SU-DHL-6 (cell line): ENCODE results near the gene SLC12A7.

Experiments used
- H2AFZ ChIP-seq: fragments of 200-600 bp; sonication (generic); 2 replicates; pipeline ENCODE4 v1.6.1; 2014; ENCODE audit warnings: low read depth, mild to moderate bottlenecking, moderate library complexity, mixed read lengths, antibody characterized with exemption, low read length; ENCODE audit not compliant: severe bottlenecking
- H3F3A ChIP-seq: fragments of 200-600 bp; shearing (Covaris generic); 2 replicates; pipeline ENCODE4 v1.6.0; 2016; ENCODE audit warnings: antibody characterized with exemption, mild to moderate bottlenecking; ENCODE audit not compliant: insufficient read depth
- H3K27ac ChIP-seq: fragments of 200-600 bp; sonication (generic); 2 replicates; pipeline ENCODE4 v1.5.1; 2016; ENCODE audit warnings: low read depth, mild to moderate bottlenecking, low read length, moderate library complexity, mixed read lengths
- H3K27me3 ChIP-seq: fragments of 200-600 bp; sonication (generic), shearing (Covaris generic); 2 replicates; pipeline ENCODE4 v1.6.0; 2014; ENCODE audit warnings: mild to moderate bottlenecking, low read length
- H3K36me3 ChIP-seq: fragments of 200-600 bp; sonication (generic); 2 replicates; pipeline ENCODE4 v1.6.1; 2014; ENCODE audit warnings: mild to moderate bottlenecking, low read length, mixed read lengths
- H3K4me2 ChIP-seq: fragments of 300-600, 200-600 bp; shearing (Covaris generic), sonication (generic); 2 replicates; pipeline ENCODE4 v1.6.0; 2014; ENCODE audit warnings: low read length, low read depth, mild to moderate bottlenecking; ENCODE audit not compliant: poor library complexity, severe bottlenecking
- H3K4me3 ChIP-seq: fragments of 200-600 bp; sonication (generic); 2 replicates; pipeline ENCODE4 v1.5.1; 2014; ENCODE audit warnings: antibody characterized with exemption, low read length, mild to moderate bottlenecking, mixed read lengths; ENCODE audit not compliant: insufficient read depth, poor library complexity, severe bottlenecking
- H3K79me2 ChIP-seq: fragments of 200-600 bp; sonication (generic); 2 replicates; pipeline ENCODE4 v1.6.1; 2014; ENCODE audit warnings: mild to moderate bottlenecking, low read length, moderate library complexity; ENCODE audit not compliant: insufficient read depth
- H3K9ac ChIP-seq: fragments of 200-600 bp; sonication (generic); 2 replicates; pipeline ENCODE4 v1.7.0; 2014; ENCODE audit warnings: mild to moderate bottlenecking, low read length
- H3K9me2 ChIP-seq: fragments of 200-600 bp; sonication (generic); replicated peaks from 2 replicates; pipeline ENCODE4 v1.6.1; 2014; ENCODE audit warnings: low read length; ENCODE audit not compliant: insufficient read depth
- H3K9me3 ChIP-seq: fragments of 200-600 bp; sonication (generic); 2 replicates; pipeline ENCODE4 v1.6.1; 2014; ENCODE audit warnings: low read length, mixed read lengths; ENCODE audit not compliant: insufficient read depth
- H4K20me1 ChIP-seq: fragments of 200-600 bp; sonication (generic); 2 replicates; pipeline ENCODE4 v1.6.1; 2014; ENCODE audit warnings: low read depth, mild to moderate bottlenecking, antibody characterized with exemption, low read length, moderate library complexity, mixed read lengths
- CTCF ChIP-seq: fragments of 200-600 bp; sonication (generic); IDR thresholded peaks from one replicate; pipeline ENCODE4 v1.5.1; 2017; ENCODE audit warnings: antibody characterized with exemption, mild to moderate bottlenecking, low read length, moderate library complexity; ENCODE audit not compliant: insufficient read depth, poor library complexity, severe bottlenecking
- EZH2phosphoT487 ChIP-seq: fragments of 200-600 bp; sonication (generic), shearing (Covaris generic); conservative IDR thresholded peaks from 2 replicates; pipeline ENCODE4 v1.6.1; 2018; ENCODE audit warnings: mild to moderate bottlenecking, antibody characterized with exemption, low read length, moderate library complexity, mixed read lengths

Gene SLC12A7

GRCh38 chr5:1006656-1007071, 105.2 kb downstream of the SLC12A7 start:
- no peaks in the 10 kb centered on the region for H4K20me1 ChIP-seq
- H3K9ac ChIP-seq, result no peak overlapping the region
- no peaks in the 10 kb centered on the region for H3K9me3 ChIP-seq
- no peaks in the 10 kb centered on the region for H3K36me3 ChIP-seq
- H3K9me2 ChIP-seq, result no peaks in the 10 kb centered on the region
- no peak for TF ChIP-seq CTCF
- TF ChIP-seq EZH2phosphoT487, result no peak
- no peak overlapping the region for H3K27ac ChIP-seq
- H3K4me3 ChIP-seq, result no peak overlapping the region
- H3K27me3 ChIP-seq, result no peaks in the 10 kb centered on the region
- H3F3A ChIP-seq, result no peaks in the 10 kb centered on the region
- H3K4me2 ChIP-seq, result no peak overlapping the region
- H3K79me2 ChIP-seq, result no peaks in the 10 kb centered on the region
- no peak overlapping the region for H2AFZ ChIP-seq

- H3K79me2 ChIP-seq, result no peaks in the 10 kb centered on the region
- no peaks in the 10 kb centered on the region for H3K9me3 ChIP-seq
- no peak overlapping the region for H3K4me3 ChIP-seq
- no peak overlapping the region for H3K27ac ChIP-seq
- H3K9ac ChIP-seq, result no peak overlapping the region
- no peak overlapping the region for H3K4me2 ChIP-seq
- H3K36me3 ChIP-seq, result no peaks in the 10 kb centered on the region
- no peaks in the 10 kb centered on the region for H3K9me2 ChIP-seq
- H3K27me3 ChIP-seq, result no peaks in the 10 kb centered on the region
- no peaks in the 10 kb centered on the region for H3F3A ChIP-seq
- H2AFZ ChIP-seq, result no peak overlapping the region
- H4K20me1 ChIP-seq, result no peaks in the 10 kb centered on the region
- TF ChIP-seq CTCF (no peak), EZH2phosphoT487 (no peak)
Measured at GRCh38 chr5:1005904-1006655, 105.8 kb downstream of the SLC12A7 start.

- Histone ChIP-seq H3K9me3 (no peaks in the 10 kb centered on the region), H3F3A (no peaks in the 10 kb centered on the region), H3K9me2 (no peaks in the 10 kb centered on the region), H3K4me3 (no peak overlapping the region), H2AFZ (no peak overlapping the region), H4K20me1 (no peaks in the 10 kb centered on the region), H3K9ac (no peak overlapping the region), H3K27me3 (no peaks in the 10 kb centered on the region), H3K27ac (no peak overlapping the region), H3K79me2 (no peaks in the 10 kb centered on the region), H3K36me3 (no peaks in the 10 kb centered on the region), H3K4me2 (no peak overlapping the region)
- TF ChIP-seq CTCF (no peak), EZH2phosphoT487 (no peak)
Measured at GRCh38 chr5:1005249-1005851, 106.5 kb downstream of the SLC12A7 start.
